ENCODE results near the gene FCER1G. TPM values are rescaled to one million over a fixed set of nuclear protein-coding genes. Genes with fewer than 3 reads are reported as not detected.

FCER1G gene
- total RNA-seq, 1 donor from 2014 or later, result not detected

DNA sequence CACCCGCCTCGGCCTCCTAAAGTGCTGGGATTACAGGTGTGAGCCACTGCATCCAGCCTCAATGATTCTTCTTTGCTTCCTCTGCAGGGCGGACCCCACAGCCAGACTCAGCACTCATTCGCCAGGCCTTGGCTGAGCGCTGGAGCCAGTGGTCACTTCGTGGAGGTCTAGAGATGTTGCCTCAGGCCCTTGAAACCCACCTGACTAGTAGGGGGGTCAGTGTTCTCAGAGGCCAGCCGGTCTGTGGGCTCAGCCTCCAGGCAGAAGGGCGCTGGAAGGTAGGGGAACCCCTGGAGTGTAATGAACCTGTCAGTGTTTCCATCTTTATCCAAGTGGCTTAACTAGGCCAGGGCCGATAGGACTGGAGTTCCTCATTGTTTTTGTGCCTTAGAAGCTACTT lies 46.2 kb upstream of the FCER1G start:
- no peaks in the 10 kb centered on the region for H3K79me2 ChIP-seq (ENCODE audit: low read depth)
- no peaks in the 10 kb centered on the region for H3K36me3 ChIP-seq
- no peaks in the 10 kb centered on the region for H4K20me1 ChIP-seq (ENCODE audit: low read depth)
- no peak overlapping the region for H2AFZ ChIP-seq (replicated peaks)
- H3K36me3 Mint-ChIP-seq, result peaks cover 23% of the 10 kb centered on the region
- no peak overlapping the region for H3K4me3 ChIP-seq
- H3K27ac Mint-ChIP-seq, result no peak overlapping the region
- no peak for DNase-seq (ENCODE audit: low spot score)
- H3K27me3 ChIP-seq, result no peaks in the 10 kb centered on the region
- no peak overlapping the region for H3K9ac ChIP-seq
- TF ChIP-seq EZH2phosphoT487 (IDR thresholded peaks at IDR 0.05) (no peak), EZH2 (IDR thresholded peaks at IDR 0.05) (no peak)
- TF ChIP-seq, protein P1, sequence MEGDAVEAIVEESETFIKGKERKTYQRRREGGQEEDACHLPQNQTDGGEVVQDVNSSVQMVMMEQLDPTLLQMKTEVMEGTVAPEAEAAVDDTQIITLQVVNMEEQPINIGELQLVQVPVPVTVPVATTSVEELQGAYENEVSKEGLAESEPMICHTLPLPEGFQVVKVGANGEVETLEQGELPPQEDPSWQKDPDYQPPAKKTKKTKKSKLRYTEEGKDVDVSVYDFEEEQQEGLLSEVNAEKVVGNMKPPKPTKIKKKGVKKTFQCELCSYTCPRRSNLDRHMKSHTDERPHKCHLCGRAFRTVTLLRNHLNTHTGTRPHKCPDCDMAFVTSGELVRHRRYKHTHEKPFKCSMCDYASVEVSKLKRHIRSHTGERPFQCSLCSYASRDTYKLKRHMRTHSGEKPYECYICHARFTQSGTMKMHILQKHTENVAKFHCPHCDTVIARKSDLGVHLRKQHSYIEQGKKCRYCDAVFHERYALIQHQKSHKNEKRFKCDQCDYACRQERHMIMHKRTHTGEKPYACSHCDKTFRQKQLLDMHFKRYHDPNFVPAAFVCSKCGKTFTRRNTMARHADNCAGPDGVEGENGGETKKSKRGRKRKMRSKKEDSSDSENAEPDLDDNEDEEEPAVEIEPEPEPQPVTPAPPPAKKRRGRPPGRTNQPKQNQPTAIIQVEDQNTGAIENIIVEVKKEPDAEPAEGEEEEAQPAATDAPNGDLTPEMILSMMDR (IDR thresholded peaks at IDR 0.05), result no peak
- H3K9me3 Mint-ChIP-seq, result no peaks in the 10 kb centered on the region
- peaks cover 24% of the 10 kb centered on the region for H3F3A ChIP-seq (ENCODE audit: low read depth)
- H3K4me2 ChIP-seq, result no peak overlapping the region
- H3K27ac ChIP-seq, result no peak overlapping the region
- no peaks in the 10 kb centered on the region for H3K9me3 ChIP-seq (ENCODE audit: low read depth)
- peaks cover 22% of the 10 kb centered on the region for H3K4me1 Mint-ChIP-seq
- H3K4me3 Mint-ChIP-seq, result peak overlapping the region; percentile 46
- peaks cover 2% of the 10 kb centered on the region for H3K27me3 Mint-ChIP-seq (ENCODE audit: insufficient read depth, low read depth)
- H3K4me1 ChIP-seq, result no peaks in the 10 kb centered on the region

DNA sequence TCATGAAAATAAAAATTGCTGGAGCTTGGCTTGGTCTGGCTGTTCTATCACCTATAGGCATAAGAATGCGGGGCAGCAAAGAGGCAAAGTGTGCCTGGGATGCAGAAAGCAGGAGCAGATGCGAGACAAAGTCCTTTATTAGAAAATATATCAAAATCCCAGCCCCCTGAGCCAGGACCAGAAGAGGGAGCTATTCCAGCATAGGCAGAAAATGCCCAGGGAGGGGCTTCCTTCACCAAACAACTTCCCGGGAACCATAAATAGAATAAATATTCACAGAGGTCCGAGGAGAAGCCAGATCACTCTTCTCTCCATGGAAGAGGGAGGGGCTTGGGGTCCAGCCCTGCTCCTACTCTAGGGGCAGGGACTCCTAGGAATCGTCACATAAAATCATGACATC lies 43.9 kb upstream of the FCER1G start:
- Mint-ChIP-seq H3K27ac (no peak overlapping the region), H3K27me3 (ENCODE audit: insufficient read depth, low read depth) (no peaks in the 10 kb centered on the region), H3K36me3 (peaks cover 33% of the 10 kb centered on the region), H3K4me3 (no peak overlapping the region), H3K9me3 (no peaks in the 10 kb centered on the region), H3K4me1 (peaks cover 22% of the 10 kb centered on the region)
- Histone ChIP-seq H3K27ac (no peak overlapping the region), H4K20me1 (ENCODE audit: low read depth) (no peaks in the 10 kb centered on the region), H3F3A (ENCODE audit: low read depth) (peaks cover 11% of the 10 kb centered on the region), H3K9ac (no peak overlapping the region), H3K79me2 (ENCODE audit: low read depth) (no peaks in the 10 kb centered on the region), H3K27me3 (no peaks in the 10 kb centered on the region), H2AFZ (replicated peaks) (no peak overlapping the region), H3K4me2 (no peak overlapping the region), H3K4me1 (no peaks in the 10 kb centered on the region), H3K36me3 (no peaks in the 10 kb centered on the region), H3K4me3 (no peak overlapping the region), H3K9me3 (ENCODE audit: low read depth) (no peaks in the 10 kb centered on the region)
- no peak for DNase-seq (ENCODE audit: low spot score)
- TF ChIP-seq, protein P1 (IDR thresholded peaks at IDR 0.05), result peak; percentile 15
- no peak for TF ChIP-seq EZH2phosphoT487 (IDR thresholded peaks at IDR 0.05)

DNA sequence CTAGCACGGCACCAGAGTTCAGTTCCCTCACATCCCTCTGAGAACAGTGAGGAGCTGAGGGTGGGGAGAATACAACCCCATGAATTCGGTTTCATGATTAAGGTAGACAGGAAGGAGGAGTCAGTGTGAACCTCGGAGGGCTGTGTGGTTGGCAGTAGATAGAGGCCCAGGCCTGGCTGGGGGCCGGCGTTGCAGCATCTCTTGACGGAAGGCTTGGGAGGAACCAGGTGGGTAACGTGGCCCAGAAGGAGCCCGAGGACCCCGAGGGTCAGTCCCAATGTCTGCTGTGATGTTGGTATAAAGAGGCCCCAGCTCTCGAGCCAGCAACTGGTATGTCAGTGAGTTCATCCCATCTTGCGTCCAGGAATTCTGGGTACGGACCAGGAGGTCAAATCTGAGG lies 43.4 kb upstream of the FCER1G start:
- Histone ChIP-seq H3K27me3 (no peaks in the 10 kb centered on the region), H3K9ac (no peak overlapping the region), H3K79me2 (ENCODE audit: low read depth) (no peaks in the 10 kb centered on the region), H3K4me2 (no peak overlapping the region), H2AFZ (replicated peaks) (no peak overlapping the region), H3K36me3 (no peaks in the 10 kb centered on the region), H3K4me1 (no peaks in the 10 kb centered on the region), H3K27ac (no peak overlapping the region), H3K9me3 (ENCODE audit: low read depth) (no peaks in the 10 kb centered on the region), H4K20me1 (ENCODE audit: low read depth) (no peaks in the 10 kb centered on the region), H3F3A (ENCODE audit: low read depth) (peaks cover 6% of the 10 kb centered on the region), H3K4me3 (no peak overlapping the region)
- Mint-ChIP-seq H3K9me3 (no peaks in the 10 kb centered on the region), H3K36me3 (peaks cover 33% of the 10 kb centered on the region), H3K4me3 (no peak overlapping the region), H3K27ac (no peak overlapping the region), H3K27me3 (ENCODE audit: insufficient read depth, low read depth) (no peaks in the 10 kb centered on the region), H3K4me1 (peaks cover 27% of the 10 kb centered on the region)
- DNase-seq (ENCODE audit: low spot score), result no peak
- TF ChIP-seq, protein P1 (IDR thresholded peaks at IDR 0.05), result no peak
- TF ChIP-seq EZH2 (IDR thresholded peaks at IDR 0.05) (no peak), EZH2phosphoT487 (IDR thresholded peaks at IDR 0.05) (no peak)
